ENCODE results near the gene AADACL3.

Gene AADACL3

DNA sequence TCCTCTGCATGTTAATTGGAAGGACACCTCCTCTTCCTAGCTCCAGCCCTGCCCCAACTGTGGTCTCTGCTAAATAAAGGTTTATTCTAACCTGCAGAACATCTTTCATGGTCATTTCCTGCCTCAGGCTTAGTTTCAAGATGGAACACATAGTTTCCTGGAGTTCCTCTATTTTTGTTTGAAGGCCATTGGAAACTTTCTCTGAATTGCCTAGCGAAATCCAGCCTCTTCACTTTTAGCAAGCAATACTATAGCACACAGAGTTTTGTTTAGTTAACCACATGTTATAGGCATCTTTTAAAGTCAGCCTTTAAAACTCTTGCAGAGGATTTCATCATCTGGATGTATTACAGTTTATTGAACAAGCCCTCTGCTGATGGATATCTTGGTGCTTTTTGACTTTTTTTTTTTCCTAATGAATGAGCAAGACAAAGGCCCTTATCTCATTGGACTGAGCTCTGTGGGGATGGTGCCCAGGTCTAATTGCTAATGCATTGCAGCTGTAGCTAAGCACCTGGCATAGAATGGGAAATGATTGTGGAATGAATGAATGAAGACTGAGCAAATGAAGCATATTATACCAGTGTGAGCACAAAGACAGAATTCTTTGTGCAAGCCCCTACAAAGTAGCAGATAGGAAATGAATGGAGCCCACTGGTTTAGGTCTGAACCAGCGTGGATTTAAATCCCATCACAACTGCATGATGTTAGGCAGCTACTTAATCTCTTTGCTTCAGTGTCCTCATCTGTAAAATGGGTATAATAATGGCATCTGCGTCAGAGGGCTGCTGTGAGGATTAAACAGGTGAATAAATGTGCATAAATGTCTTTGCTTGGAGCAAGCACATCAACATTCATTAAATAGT is 29.4 kb downstream of the AADACL3 start:
- no peaks in the 10 kb centered on the region for H3K27me3 ChIP-seq (ENCODE audit: insufficient read depth, low read length)
- H3K4me3 ChIP-seq (ENCODE audit: low read depth, low read length): no peak overlapping the region
- no peak overlapping the region for H2AFZ ChIP-seq (ENCODE audit: low read length, unreplicated experiment)
- H3K4me1 ChIP-seq (ENCODE audit: control insufficient read depth, insufficient read depth, low read length, unreplicated experiment): no peaks in the 10 kb centered on the region
- H3K79me2 ChIP-seq (ENCODE audit: control insufficient read depth, insufficient read depth, low read length, unreplicated experiment): no peaks in the 10 kb centered on the region
- H3K27ac ChIP-seq (ENCODE audit: low read depth, low read length): no peak overlapping the region
- H3K36me3 ChIP-seq (ENCODE audit: insufficient read depth, low read length): no peaks in the 10 kb centered on the region

- no peaks in the 10 kb centered on the region for H3K36me3 ChIP-seq (ENCODE audit: insufficient read depth, low read length)
- no peak within 1 kb of the TSS for H3K4me3 ChIP-seq (ENCODE audit: low read depth, low read length)
- H2AFZ ChIP-seq (ENCODE audit: low read length, unreplicated experiment): no peak within 1 kb of the TSS
- no peaks in the 10 kb centered on the region for H3K27me3 ChIP-seq (ENCODE audit: insufficient read depth, low read length)
- H3K4me1 ChIP-seq (ENCODE audit: control insufficient read depth, insufficient read depth, low read length, unreplicated experiment): no peaks in the 10 kb centered on the region
- no peaks in the 10 kb centered on the region for H3K79me2 ChIP-seq (ENCODE audit: control insufficient read depth, insufficient read depth, low read length, unreplicated experiment)
- no peak within 1 kb of the TSS for H3K27ac ChIP-seq (ENCODE audit: low read depth, low read length)
Observed at GRCh38 chr1:12745992-12746323, 30.0 kb downstream of the AADACL3 start, which contains the start of gene CFAP107. Gene CFAP107 (plus strand): TSS chr1:12746200. CDS start chr1:12746431, 231 bp downstream.

DNA sequence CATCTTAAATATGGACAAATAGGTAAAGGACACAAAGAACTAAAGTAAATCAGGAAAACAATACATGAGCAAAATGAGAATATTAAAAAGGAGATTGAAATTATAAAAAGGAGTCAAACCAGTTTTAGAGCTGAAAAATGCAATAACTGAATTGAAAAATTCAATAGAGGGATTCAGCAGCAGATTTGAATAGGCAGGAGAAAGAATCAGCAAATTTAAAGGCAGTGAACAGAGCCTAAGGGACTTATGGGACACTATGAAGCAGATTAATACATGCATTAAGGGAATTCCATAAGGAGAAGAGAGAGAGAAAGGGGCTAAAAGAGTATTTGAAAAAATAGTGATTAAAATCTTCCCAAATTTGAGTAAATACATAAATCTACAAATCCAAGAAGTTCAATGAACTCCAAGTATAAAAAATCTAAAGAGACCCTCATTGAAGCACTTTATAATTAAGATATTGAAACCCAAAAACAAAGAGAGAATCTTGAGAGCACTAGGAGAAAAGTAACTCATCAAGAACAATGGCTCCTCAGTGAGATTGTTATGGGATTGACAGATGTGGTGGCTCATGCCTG is 33.0 kb downstream of the AADACL3 start:
- H2AFZ ChIP-seq (ENCODE audit: low read length, unreplicated experiment): no peak overlapping the region
- no peak overlapping the region for H3K27ac ChIP-seq (ENCODE audit: low read depth, low read length)
- no peak overlapping the region for H3K4me3 ChIP-seq (ENCODE audit: low read depth, low read length)
- no peaks in the 10 kb centered on the region for H3K4me1 ChIP-seq (ENCODE audit: control insufficient read depth, insufficient read depth, low read length, unreplicated experiment)
- H3K27me3 ChIP-seq (ENCODE audit: insufficient read depth, low read length): no peaks in the 10 kb centered on the region; the same call in 1 of the 2 replicates
- no peaks in the 10 kb centered on the region for H3K36me3 ChIP-seq (ENCODE audit: insufficient read depth, low read length)
- no peaks in the 10 kb centered on the region for H3K79me2 ChIP-seq (ENCODE audit: control insufficient read depth, insufficient read depth, low read length, unreplicated experiment)

GRCh38 chr1:12754738-12755137 is 38.8 kb downstream of the AADACL3 start:
- Histone ChIP-seq H3K27ac (ENCODE audit: low read depth, low read length) (no peak overlapping the region), H3K27me3 (ENCODE audit: insufficient read depth, low read length) (no peaks in the 10 kb centered on the region; the same call in 1 of the 2 replicates)

DNA sequence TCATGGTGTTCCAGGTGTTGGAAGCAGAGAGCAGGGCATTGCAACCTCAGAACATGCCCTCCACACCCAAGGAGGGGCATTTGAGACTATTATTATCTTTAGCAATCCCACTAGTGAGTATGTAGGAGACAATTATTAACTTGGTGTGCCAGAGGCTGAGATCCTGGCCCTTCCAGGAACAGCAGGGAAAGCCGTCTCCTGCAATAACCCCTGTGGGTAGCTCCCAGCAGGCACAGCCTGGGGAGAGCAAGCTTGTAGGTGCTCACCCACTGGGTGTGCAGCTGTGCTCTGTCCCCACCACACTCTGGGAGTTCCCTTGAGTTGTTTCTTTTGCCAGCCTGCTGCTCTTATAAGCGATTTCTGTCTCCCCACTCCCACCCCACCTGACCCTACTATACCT is 40.4 kb downstream of the AADACL3 start:
- H3K27ac ChIP-seq (ENCODE audit: low read depth, low read length): no peak overlapping the region
- H3K79me2 ChIP-seq (ENCODE audit: control insufficient read depth, insufficient read depth, low read length, unreplicated experiment): no peaks in the 10 kb centered on the region
- H3K4me1 ChIP-seq (ENCODE audit: control insufficient read depth, insufficient read depth, low read length, unreplicated experiment): no peaks in the 10 kb centered on the region
- no peak overlapping the region for H2AFZ ChIP-seq (ENCODE audit: low read length, unreplicated experiment)
- H3K36me3 ChIP-seq (ENCODE audit: insufficient read depth, low read length): no peaks in the 10 kb centered on the region
- H3K27me3 ChIP-seq (ENCODE audit: insufficient read depth, low read length): no peaks in the 10 kb centered on the region; the same call in 1 of the 2 replicates
- H3K4me3 ChIP-seq (ENCODE audit: low read depth, low read length): no peak overlapping the region

More at GRCh38 chr1:12754738-12755137, 38.8 kb downstream of the AADACL3 start:
- Histone ChIP-seq H3K4me3 (ENCODE audit: low read depth, low read length) (no peak overlapping the region), H2AFZ (ENCODE audit: low read length, unreplicated experiment) (no peak overlapping the region), H3K4me1 (ENCODE audit: control insufficient read depth, insufficient read depth, low read length, unreplicated experiment) (no peaks in the 10 kb centered on the region), H3K36me3 (ENCODE audit: insufficient read depth, low read length) (no peaks in the 10 kb centered on the region), H3K79me2 (ENCODE audit: control insufficient read depth, insufficient read depth, low read length, unreplicated experiment) (no peaks in the 10 kb centered on the region)

- H3K4me3 ChIP-seq (ENCODE audit: low read depth, low read length): no peak overlapping the region
- no peaks in the 10 kb centered on the region for H3K4me1 ChIP-seq (ENCODE audit: control insufficient read depth, insufficient read depth, low read length, unreplicated experiment)
- no peaks in the 10 kb centered on the region; the same call in 1 of the 2 replicates for H3K27me3 ChIP-seq (ENCODE audit: insufficient read depth, low read length)
- H3K27ac ChIP-seq (ENCODE audit: low read depth, low read length): no peak overlapping the region
- H3K79me2 ChIP-seq (ENCODE audit: control insufficient read depth, insufficient read depth, low read length, unreplicated experiment): no peaks in the 10 kb centered on the region
- no peaks in the 10 kb centered on the region for H3K36me3 ChIP-seq (ENCODE audit: insufficient read depth, low read length)
- H2AFZ ChIP-seq (ENCODE audit: low read length, unreplicated experiment): no peak overlapping the region
Observed at GRCh38 chr1:12756768-12757413, 41.0 kb downstream of the AADACL3 start.

DNA sequence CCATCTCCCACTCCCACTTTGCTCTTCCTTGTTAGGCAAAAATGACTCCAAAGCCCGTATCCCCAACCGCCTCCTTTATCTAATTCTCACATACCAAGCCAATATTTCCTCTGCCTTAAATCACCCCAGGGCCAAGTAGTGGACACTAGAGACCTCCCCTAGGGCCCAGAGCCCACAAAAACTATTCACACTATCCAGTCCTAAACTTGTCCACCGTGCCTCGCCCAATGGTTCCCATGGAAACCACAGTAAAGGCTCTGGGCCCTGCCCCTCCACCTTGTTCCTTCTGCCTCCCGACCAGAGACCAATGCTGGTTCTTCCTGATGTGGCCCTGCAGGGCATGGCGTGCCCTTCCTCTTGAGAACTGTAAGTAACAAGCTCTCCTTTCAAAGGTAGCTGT is 41.9 kb downstream of the AADACL3 start:
- H3K27me3 ChIP-seq (ENCODE audit: insufficient read depth, low read length): no peaks in the 10 kb centered on the region; the same call in 1 of the 2 replicates
- no peak overlapping the region for H3K4me3 ChIP-seq (ENCODE audit: low read depth, low read length)
- no peaks in the 10 kb centered on the region for H3K79me2 ChIP-seq (ENCODE audit: control insufficient read depth, insufficient read depth, low read length, unreplicated experiment)
- no peaks in the 10 kb centered on the region for H3K36me3 ChIP-seq (ENCODE audit: insufficient read depth, low read length)
- H3K27ac ChIP-seq (ENCODE audit: low read depth, low read length): no peak overlapping the region
- no peak overlapping the region for H2AFZ ChIP-seq (ENCODE audit: low read length, unreplicated experiment)
- no peaks in the 10 kb centered on the region for H3K4me1 ChIP-seq (ENCODE audit: control insufficient read depth, insufficient read depth, low read length, unreplicated experiment)

DNA sequence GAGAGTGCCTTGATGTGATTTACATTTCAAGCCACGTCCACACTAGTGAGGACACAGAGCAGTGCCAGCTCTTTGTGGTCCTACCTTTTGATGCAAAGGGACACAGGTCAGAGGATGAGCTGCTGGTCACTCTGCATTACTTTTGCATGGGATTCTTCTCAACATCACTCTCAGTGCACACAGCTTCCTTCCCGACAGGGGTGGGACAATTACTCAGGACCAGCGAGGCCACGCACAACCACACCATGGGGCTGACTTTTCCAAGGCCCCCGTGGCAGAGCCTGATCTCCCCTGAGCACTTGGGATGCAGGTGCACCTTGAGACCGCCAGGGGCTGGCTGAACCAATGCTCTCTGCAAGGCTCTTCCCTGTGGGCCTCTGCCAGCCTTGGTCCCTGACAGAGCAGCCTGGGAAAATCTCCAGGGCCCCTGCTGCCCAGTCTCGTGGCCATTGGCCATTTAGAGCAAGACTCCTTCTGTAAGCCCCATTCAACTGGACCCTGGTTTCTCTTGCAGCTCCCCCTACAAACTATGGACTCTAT is 44.4 kb downstream of the AADACL3 start:
- H3K36me3 ChIP-seq (ENCODE audit: insufficient read depth, low read length): no peaks in the 10 kb centered on the region
- no peaks in the 10 kb centered on the region for H3K79me2 ChIP-seq (ENCODE audit: control insufficient read depth, insufficient read depth, low read length, unreplicated experiment)
- no peaks in the 10 kb centered on the region for H3K27me3 ChIP-seq (ENCODE audit: insufficient read depth, low read length)
- no peak overlapping the region for H3K27ac ChIP-seq (ENCODE audit: low read depth, low read length)
- no peaks in the 10 kb centered on the region for H3K4me1 ChIP-seq (ENCODE audit: control insufficient read depth, insufficient read depth, low read length, unreplicated experiment)
- H3K4me3 ChIP-seq (ENCODE audit: low read depth, low read length): no peak overlapping the region
- H2AFZ ChIP-seq (ENCODE audit: low read length, unreplicated experiment): no peak overlapping the region

DNA sequence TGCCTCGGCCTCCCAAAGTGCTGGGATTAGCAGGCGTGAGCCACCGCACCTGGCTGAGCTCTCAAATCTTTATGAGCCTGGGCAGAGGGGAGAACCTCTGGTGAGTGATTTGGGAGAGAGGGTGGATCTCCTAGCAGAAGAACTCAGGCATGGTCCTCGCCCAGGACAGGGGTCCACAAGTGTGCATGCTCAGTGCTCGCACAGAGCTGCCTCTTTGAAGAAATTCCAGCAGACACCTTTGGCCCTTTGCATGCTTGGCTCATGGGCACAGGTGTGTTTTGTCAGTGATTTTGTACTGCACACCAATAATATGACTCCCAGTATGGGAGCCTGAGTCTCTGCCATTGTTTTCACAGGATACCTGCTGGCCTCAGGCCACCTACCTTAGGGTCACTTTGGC is 45.9 kb downstream of the AADACL3 start:
- Histone ChIP-seq H3K27ac (ENCODE audit: low read depth, low read length) (no peak overlapping the region), H3K79me2 (ENCODE audit: control insufficient read depth, insufficient read depth, low read length, unreplicated experiment) (no peaks in the 10 kb centered on the region), H3K4me1 (ENCODE audit: control insufficient read depth, insufficient read depth, low read length, unreplicated experiment) (no peaks in the 10 kb centered on the region), H3K4me3 (ENCODE audit: low read depth, low read length) (no peak overlapping the region), H3K27me3 (ENCODE audit: insufficient read depth, low read length) (no peaks in the 10 kb centered on the region), H2AFZ (ENCODE audit: low read length, unreplicated experiment) (no peak overlapping the region), H3K36me3 (ENCODE audit: insufficient read depth, low read length) (no peaks in the 10 kb centered on the region)

- Histone ChIP-seq H2AFZ (ENCODE audit: low read length, unreplicated experiment) (no peak overlapping the region), H3K79me2 (ENCODE audit: control insufficient read depth, insufficient read depth, low read length, unreplicated experiment) (no peaks in the 10 kb centered on the region), H3K27me3 (ENCODE audit: insufficient read depth, low read length) (no peaks in the 10 kb centered on the region), H3K27ac (ENCODE audit: low read depth, low read length) (no peak overlapping the region), H3K36me3 (ENCODE audit: insufficient read depth, low read length) (no peaks in the 10 kb centered on the region), H3K4me3 (ENCODE audit: low read depth, low read length) (no peak overlapping the region), H3K4me1 (ENCODE audit: control insufficient read depth, insufficient read depth, low read length, unreplicated experiment) (no peaks in the 10 kb centered on the region)
Observed at GRCh38 chr1:12762766-12763165, 46.9 kb downstream of the AADACL3 start.

All from ACC112 (cell line).